ENCODE results near the gene BCLAF3. TPM values are rescaled to one million over a fixed set of nuclear protein-coding genes. Genes with fewer than 3 reads are reported as not detected.

The BCLAF3 gene
- total and polyA plus RNA-seq, 4 donors, result 0.76 to 3.2 (median 1.4) TPM

- H3K27me3 ChIP-seq (ENCODE audit: control insufficient read depth in 4 of 4, insufficient read depth in 4 of 4, low read length in 3 of 4), result no peaks in the 10 kb centered on the region
- TF ChIP-seq RXRA (IDR thresholded peaks at IDR 0.05), result no peak
- TF ChIP-seq TAF1 (conservative IDR thresholded peaks at IDR 0.05), result no peak
- TF ChIP-seq REST (IDR thresholded peaks at IDR 0.05), result no peak
- no peak for TF ChIP-seq HNF4G (IDR thresholded peaks at IDR 0.05)
- TF ChIP-seq SP1 (IDR thresholded peaks at IDR 0.05), result no peak
- no peak for TF ChIP-seq JUND (IDR thresholded peaks at IDR 0.05)
- 60% methylated on average over 2 of the region's 2 CpGs for WGBS
Observed at GRCh38 chrX:20026278-20026677, 35.4 kb upstream of the BCLAF3 start.

GRCh38 chrX:20019672-20020365 is 29.0 kb upstream of the BCLAF3 start:
- no peak for DNase-seq (ENCODE audit: low spot score)
- 87% methylated on average over 6 of the region's 6 CpGs for WGBS
- H3K4me1 ChIP-seq (ENCODE audit: control insufficient read depth in 4 of 4, insufficient read depth in 4 of 4, low read length in 3 of 4), result no peaks in the 10 kb centered on the region
- H3K27me3 ChIP-seq (ENCODE audit: control insufficient read depth in 4 of 4, insufficient read depth in 4 of 4, low read length in 3 of 4), result no peaks in the 10 kb centered on the region
- H3K9ac ChIP-seq (ENCODE audit: low read depth in 1 of 2, low read length in 2 of 2), result no peak overlapping the region
- H3K36me3 ChIP-seq (ENCODE audit: control insufficient read depth in 4 of 4, insufficient read depth in 3 of 4, low read depth in 1 of 4, low read length in 3 of 4), result no peaks in the 10 kb centered on the region
- TF ChIP-seq ATF3 (IDR thresholded peaks at IDR 0.05), result no peak
- TF ChIP-seq MAX (IDR thresholded peaks at IDR 0.05), result no peak
- TF ChIP-seq JUND (IDR thresholded peaks at IDR 0.05), result no peak
- no peak for TF ChIP-seq RAD21 (IDR thresholded peaks at IDR 0.05)
- H3K4me3 ChIP-seq (ENCODE audit: low read depth in 1 of 3, low read length in 3 of 3), result no peak overlapping the region
- no peak overlapping the region for H3K27ac ChIP-seq (ENCODE audit: low read depth in 1 of 2, low read length in 2 of 2)
- peaks cover 0 to 14% (median 9%) of the 10 kb centered on the region in 4 donors for H3K9me3 ChIP-seq (ENCODE audit: control insufficient read depth in 4 of 4, low read length in 3 of 4)

More at GRCh38 chrX:20026278-20026677, 35.4 kb upstream of the BCLAF3 start:
- no peak overlapping the region for H3K4me3 ChIP-seq (ENCODE audit: low read depth in 1 of 3, low read length in 3 of 3)
- H3K36me3 ChIP-seq (ENCODE audit: control insufficient read depth in 4 of 4, insufficient read depth in 3 of 4, low read depth in 1 of 4, low read length in 3 of 4), result no peaks in the 10 kb centered on the region
- peaks cover 0 to 3% (median 0%) of the 10 kb centered on the region in 4 donors for H3K4me1 ChIP-seq (ENCODE audit: control insufficient read depth in 4 of 4, insufficient read depth in 4 of 4, low read length in 3 of 4)
- H3K27ac ChIP-seq (ENCODE audit: low read depth in 1 of 2, low read length in 2 of 2), result no peak overlapping the region
- no peak overlapping the region for H3K9ac ChIP-seq (ENCODE audit: low read depth in 1 of 2, low read length in 2 of 2)
- H3K9me3 ChIP-seq (ENCODE audit: control insufficient read depth in 4 of 4, low read length in 3 of 4), result no peaks in the 10 kb centered on the region
- DNase-seq (ENCODE audit: low spot score), result no peak

DNA sequence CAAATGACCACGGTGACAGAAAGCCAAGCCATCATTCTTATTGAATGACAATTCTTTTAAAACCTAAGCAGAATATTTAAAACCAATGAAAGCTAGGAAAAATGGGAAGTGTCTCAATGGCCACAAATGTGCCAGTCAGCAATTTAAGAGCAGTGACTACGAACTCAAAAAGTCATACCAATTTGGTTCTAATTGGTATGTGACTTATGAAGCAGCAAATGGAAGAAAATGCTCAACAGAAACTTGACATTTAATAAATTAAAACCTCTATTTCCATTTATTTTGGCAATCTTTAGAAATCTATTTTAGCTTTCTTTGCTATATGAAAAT is 25.7 kb upstream of the BCLAF3 start:
- Histone ChIP-seq H3K9ac (ENCODE audit: low read depth in 1 of 2, low read length in 2 of 2) (no peak overlapping the region), H3K4me1 (ENCODE audit: control insufficient read depth in 4 of 4, insufficient read depth in 4 of 4, low read length in 3 of 4) (no peaks in the 10 kb centered on the region), H3K27me3 (ENCODE audit: control insufficient read depth in 4 of 4, insufficient read depth in 4 of 4, low read length in 3 of 4) (peaks cover 0 to 2% (median 0%) of the 10 kb centered on the region in 4 donors), H3K27ac (ENCODE audit: low read depth in 1 of 2, low read length in 2 of 2) (no peak overlapping the region), H3K9me3 (ENCODE audit: control insufficient read depth in 4 of 4, low read length in 3 of 4) (peaks cover 0 to 18% (median 9%) of the 10 kb centered on the region in 4 donors), H3K36me3 (ENCODE audit: control insufficient read depth in 4 of 4, insufficient read depth in 3 of 4, low read depth in 1 of 4, low read length in 3 of 4) (no peaks in the 10 kb centered on the region), H3K4me3 (ENCODE audit: low read depth in 1 of 3, low read length in 3 of 3) (no peak overlapping the region)
- TF ChIP-seq HNF4G (IDR thresholded peaks at IDR 0.05), result no peak
- TF ChIP-seq GABPA (IDR thresholded peaks at IDR 0.05 in 1 of 2, conservative IDR thresholded peaks at IDR 0.05 in 1 of 2), result no peak
- no peak for TF ChIP-seq FOXA1 (IDR thresholded peaks at IDR 0.05)
- TF ChIP-seq MAX (IDR thresholded peaks at IDR 0.05), result no peak
- TF ChIP-seq ZBTB33 (IDR thresholded peaks at IDR 0.05), result no peak
- TF ChIP-seq FOXA2 (IDR thresholded peaks at IDR 0.05), result no peak
- no peak for TF ChIP-seq ATF3 (IDR thresholded peaks at IDR 0.05)
- TF ChIP-seq YY1 (IDR thresholded peaks at IDR 0.05), result no peak
- TF ChIP-seq REST (IDR thresholded peaks at IDR 0.05), result no peak
- TF ChIP-seq EGR1 (IDR thresholded peaks at IDR 0.05; ENCODE audit: low read depth in 2 of 2), result no peak
- TF ChIP-seq JUND (IDR thresholded peaks at IDR 0.05), result no peak
- no peak for DNase-seq (ENCODE audit: low spot score)
- 93% methylated on average over 2 of the region's 2 CpGs for WGBS

Measured in liver (tissue), 9 donors.